Fibroblast of skin of right quadriceps (primary cell): ENCODE measurements around the gene TNIP1.

Experiments used
- DNase-seq: peaks from one replicate; pipeline ENCODE4 v3.0.0-alpha.2; 2013

Gene TNIP1

DNA sequence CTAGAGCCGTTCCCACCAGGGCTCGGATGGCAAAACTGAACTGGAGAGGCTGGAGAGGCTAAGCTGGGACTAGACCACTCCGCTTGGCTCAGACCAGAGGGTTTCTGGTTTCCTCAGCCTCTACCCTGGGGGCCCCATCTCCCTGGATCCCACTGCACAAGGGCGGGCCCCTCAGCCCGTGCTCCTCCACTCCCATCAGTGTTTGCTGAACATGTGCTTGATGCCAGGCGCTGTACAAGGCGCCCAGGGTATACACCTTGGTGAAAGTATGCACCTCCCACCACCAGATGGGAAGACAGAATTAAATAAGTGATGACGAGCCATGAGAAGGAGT is 42.5 kb downstream of the TNIP1 start:
- DNase-seq, result no peak

DNA sequence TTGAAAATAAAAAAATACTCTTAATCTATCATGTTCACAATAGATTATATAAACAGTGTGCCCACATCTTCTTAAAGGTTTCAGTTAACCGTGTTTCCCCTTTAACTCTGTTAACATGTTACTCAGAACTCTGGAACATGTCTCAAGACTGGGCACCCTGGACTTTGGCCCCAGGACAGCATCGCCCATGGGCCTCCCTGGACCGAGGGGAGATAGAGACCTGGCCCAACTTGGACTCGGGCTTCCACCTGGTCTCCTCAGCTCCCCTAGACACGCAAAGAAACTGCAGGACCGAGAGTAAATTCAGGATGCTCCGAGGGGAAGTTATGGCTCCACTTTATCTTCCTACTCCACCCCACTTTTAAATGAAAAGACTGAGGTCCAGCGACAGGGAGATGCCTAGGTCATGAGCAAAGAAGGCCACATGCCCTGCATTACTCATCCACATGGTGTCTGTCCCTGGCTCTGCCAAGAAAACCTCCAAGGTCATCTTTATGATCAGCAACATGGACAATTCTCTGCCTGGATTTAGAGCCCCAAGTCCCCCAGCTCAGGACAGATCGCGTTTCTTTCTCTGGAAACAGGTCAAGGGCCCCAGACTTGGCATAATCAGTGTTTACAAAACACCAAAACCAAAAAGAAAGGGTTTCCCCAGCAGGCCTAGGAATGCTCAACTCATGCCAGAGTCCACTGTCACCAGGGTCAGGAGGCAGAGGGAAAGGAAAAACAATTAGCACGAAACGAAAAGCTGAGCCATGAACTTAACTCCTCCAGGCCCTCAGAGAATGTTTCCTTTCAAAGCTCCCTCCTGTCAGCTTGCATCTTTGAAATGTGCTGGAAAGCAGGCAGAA is 43.0 kb downstream of the TNIP1 start:
- DNase-seq, result no peak

DNA sequence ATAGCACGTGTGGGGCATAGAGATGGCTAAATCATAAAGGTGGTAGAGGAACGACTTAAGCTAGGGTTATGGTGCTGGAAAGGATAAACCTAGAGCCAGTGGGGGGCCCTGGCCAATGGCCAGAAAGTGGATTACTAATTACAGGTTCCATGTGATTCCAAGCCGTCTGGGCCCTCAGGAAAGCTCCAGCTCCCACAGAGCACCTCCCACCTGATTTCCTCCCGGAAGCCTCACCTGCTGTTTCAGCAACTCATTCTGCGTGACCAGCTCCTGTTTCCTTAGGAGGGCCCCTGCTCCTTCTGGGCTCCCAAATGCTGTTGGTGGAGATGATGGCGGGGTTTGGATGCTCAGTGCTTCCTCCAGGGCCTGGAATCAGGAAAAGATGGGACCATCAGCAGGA is 44.3 kb downstream of the TNIP1 start:
- no peak for DNase-seq

DNA sequence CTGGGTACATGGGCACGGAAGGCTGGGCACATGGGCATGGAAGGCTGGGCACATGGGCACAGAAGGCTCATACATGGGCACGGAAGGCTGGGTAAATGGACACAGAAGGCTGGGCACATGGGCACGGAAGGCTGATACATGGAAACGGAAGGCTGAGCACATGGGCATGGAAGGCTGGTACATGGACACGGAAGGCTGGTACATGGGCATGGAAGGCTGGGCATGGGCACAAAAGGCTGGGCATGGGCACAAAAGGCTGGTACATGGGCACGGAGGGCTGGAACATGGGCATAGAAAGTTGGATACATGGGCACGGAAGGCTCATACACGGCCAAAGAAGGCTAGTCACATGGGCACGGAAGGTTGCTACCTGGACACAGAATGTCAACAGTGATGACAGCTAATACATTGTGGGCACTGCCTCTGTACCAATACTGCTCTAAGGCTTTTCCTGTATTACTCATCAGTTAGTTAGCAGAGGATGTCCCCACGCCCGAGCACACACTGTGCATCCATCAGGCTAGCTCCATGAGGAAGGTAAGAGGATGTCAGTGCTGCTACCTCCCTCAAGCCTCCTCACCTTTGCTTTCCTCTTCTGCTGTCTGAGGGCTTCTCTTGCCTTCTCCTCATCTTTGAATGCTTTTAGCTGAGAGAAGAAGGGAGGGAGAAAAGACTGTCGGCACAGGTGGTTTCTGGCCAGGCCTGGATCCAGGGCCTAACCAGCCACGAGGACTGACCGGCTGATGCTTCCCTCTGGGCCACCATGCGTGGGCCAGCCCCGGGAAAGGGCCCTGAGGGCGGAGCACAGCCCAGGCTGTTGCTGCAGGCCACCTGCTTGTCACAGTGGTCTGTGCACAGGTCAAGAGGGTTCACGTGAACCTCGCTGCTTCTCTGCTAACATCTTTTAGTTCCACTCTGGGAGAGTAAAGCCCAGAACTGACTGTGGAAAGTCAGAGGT is 46.1 kb downstream of the TNIP1 start:
- DNase-seq, result no peak

DNA sequence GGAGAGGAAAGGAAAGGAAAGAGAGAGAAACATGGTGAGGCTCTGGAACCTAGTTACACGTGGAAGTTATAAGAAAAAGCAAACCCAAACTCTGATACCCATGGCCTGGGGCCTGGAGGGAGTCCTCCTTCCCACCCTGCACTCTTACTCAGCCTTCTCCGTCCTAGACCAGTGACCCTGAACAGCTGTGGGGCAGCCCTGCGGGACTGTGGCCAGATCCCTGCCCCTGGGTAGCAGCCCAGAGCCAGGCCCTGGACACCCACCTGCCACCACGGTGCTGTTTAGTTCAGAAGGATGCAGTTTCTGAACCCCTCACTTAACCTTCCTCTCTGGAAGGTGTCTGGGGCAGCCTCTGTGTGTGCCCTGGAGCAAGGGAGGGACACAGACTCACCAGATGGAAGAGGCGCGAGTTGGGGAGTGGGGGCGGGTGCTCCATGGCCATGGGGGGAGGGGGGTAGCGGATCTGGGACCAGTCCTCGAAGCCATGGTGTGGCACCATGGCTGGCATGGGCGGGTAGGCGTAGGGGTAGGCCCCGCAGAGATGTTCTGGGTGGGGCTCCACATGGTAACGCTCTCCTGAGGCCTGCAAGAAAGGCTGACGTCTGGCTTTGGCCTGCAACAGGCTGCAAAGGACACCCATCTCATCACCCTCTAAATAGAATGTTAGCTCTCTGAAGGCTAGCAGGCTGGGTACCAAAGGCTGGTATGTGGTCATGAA is 47.5 kb downstream of the TNIP1 start:
- DNase-seq, result no peak

DNA sequence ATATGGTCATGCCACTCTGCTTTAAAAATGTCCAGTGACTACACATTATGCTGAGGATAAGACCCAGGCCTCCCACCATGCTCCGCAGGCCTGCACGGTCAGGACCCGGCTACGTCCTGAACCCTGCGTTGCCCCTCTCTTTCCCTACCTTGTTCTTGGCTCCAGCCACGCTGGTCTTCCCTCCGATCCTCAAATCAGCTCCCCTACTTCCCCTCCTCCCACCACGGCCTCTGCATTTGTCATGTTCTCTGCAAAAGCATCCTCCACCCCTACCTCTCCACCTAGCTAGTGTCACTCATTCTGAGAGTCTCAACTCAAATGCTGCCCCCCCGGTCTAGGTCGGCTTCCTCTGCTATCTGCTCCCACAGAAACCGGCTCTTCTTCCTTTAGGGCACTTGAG is 49.3 kb downstream of the TNIP1 start:
- no peak for DNase-seq

DNA sequence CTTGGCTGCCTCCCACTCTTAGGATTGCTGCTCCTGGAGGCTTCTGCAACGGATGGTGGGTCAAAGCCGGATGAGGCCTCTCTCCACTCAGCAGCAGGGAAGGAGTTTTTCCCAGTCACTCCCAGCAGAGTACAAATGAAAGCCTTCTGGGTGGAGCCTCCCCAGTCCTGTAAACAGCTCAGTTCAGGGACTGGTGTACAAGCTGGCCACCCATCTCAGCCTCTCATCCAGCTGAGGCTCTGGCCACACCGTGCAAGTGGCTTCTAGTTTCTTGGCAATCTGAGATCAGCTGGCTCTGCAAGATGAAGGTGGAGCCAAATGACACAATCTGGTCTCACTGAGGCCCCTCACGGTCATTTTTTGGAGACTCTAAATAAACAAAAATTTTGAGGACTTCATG is 50.5 kb downstream of the TNIP1 start:
- no peak for DNase-seq

DNA sequence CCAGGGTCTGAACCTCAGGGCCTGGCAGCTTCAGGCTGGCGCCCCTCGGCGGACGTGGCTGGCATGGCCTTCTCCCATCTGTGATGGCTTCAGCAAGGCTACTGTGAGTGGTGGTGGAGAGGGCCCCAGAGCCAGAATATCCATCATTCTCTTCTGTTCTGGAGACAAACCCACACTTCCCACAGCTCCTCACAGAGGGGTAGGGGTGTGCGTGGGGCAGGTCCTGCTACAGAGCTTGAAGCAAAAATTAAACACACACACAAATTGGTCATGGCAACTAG is 50.8 kb downstream of the TNIP1 start:
- DNase-seq, result no peak

DNA sequence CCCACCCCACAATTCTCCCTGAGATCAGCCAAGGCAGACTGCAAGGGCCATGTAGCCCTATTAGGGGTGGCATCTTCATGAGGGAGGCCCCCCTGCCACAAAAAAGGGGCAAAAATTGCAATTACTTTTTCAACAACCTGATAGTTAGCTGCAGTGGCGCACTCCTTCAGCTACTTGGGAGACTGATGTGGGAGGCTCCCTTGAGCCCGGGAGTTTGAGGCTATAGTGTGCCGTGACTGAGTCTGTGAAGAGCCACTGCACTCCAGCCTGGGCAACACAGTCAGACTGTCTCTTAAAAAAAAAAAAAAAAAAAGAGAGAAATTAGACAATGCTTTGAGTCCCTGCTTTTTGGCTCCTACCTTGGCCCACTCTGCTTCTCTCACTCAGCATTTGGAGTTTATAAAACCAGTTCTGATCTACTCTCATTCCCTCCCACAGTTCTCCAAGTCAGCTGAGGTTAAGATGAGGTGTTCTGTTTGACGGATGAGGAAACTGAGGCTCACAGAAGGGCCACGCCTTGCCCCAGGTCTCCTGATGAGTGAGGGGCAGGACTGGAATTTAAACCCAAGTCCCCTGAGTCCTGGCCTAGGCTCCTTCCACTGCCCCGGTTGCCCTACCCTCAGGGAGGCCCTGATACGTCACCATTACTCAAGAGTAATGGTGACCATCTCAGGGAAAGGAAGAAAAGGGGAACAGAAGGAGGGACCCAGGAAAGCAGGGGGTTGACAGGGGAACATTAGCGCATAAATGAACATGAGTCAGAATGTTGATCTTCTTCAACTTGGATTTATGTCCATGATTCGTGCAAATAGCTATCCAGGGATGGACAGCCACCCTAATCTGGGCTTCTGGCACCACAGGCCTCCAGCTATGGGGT is 51.4 kb downstream of the TNIP1 start:
- no peak for DNase-seq

DNA sequence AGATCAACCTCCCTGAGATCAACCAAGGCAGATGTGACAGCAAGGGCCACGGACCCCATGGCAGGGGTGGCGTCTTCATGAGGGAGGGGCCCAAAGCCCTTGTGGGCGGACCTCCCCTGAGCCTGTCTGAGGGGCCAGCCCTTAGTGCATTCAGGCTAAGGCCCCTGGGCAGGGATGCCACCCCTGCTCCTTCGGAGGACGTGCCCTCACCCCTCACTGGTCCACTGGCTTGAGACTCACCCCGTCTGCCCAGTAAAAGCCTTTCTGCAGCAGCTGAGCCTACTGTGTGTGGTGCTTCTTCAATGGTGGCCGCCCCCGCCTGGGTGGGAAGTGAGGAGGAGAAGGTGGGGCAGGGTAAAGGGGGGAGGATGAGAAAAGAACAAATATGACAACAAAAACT is 52.1 kb downstream of the TNIP1 start:
- no peak for DNase-seq

DNA sequence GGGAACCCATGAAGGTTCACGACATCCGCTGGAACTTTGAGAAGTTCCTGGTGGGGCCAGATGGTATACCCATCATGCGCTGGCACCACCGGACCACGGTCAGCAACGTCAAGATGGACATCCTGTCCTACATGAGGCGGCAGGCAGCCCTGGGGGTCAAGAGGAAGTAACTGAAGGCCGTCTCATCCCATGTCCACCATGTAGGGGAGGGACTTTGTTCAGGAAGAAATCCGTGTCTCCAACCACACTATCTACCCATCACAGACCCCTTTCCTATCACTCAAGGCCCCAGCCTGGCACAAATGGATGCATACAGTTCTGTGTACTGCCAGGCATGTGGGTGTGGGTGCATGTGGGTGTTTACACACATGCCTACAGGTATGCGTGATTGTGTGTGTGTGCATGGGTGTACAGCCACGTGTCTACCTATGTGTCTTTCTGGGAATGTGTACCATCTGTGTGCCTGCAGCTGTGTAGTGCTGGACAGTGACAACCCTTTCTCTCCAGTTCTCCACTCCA is 52.8 kb downstream of the TNIP1 start:
- DNase-seq, result no peak

DNA sequence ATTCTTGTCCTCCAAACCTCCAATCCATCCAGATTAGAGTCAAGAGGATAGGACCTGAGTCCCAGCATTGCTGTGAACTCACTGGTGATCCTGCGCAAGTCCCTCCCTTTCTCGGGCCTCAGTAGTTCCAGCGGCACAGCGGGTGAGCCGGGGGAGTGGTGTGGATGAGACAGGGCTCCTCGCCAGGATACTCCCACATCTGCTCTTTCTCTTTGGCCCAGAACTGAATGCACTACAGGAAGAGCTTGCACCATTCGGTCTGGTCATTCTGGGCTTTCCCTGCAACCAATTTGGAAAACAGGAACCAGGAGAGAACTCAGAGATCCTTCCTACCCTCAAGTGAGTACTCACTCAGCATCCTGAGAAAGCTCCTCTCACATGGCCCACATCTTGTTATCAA is 54.2 kb downstream of the TNIP1 start:
- DNase-seq, result no peak

DNA sequence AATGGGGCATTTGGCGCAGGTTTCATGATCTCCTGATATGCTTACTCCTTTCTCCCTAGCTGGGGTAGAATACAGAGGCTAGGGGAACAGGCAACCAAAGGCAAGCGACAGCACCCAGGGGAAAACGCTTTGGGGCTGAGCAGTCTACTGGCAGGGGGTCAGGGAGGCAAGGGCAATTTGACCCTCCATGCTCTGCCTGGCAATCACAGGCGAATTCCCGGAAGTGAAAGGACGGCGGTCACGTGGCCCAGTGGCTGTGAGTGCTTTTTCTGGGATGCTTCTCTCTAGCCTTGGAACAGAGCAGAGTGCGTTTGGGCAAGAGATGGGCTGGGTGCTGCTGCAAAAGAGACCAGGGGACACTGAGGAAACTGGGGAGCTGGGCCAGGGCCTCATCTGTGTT is 54.7 kb downstream of the TNIP1 start:
- DNase-seq, result no peak

DNA sequence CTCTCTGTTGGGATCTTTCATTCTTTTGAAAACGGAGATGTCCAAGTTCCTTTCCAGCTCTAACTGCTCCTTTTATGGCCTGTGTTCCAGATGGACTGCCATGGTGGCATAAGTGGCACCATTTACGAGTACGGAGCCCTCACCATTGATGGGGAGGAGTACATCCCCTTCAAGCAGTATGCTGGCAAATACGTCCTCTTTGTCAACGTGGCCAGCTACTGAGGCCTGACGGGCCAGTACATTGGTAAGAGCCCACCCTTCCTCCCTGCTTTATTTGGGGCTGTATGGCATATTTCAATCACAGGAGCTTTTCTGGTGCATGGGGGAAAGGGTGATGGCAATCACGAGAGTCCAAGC is 55.6 kb downstream of the TNIP1 start:
- no peak for DNase-seq

DNA sequence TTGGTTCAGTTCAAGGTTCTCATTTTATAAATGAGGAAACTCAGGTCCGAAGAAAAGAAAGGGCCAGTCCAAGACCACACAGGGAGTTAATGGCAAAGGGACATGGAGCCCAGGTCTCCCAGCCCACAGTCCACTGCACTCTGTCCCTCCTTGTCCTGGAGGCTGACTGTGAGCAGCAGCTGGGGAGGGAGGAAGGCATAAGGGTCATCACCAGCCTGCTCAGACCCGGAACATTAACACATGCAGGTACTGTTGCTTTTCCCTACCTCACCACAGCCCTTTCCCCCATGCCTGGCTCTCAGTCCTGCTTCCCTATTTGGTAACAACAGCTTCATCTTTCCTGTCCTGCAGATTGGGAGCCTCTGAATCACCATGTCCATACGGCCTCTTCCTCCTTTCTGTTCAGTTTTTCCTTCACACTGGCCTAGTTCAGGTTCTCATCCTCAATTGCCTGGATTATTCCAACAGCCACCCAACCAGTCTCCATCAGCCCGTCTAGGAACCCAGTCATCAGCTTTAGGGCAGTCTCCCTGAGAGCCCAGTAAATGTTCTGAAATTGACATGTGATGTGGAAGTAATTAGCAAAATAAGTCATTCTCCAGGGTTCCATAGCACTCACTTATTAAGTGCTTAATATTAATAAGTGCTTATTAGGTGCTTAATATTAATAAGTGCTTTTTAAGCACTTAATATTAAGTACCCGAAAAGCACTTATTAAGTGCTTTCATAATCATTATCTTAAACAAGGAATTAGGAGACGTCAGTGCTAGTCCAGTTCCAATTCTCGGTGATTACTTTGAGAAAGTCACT is 56.2 kb downstream of the TNIP1 start:
- no peak for DNase-seq

DNA sequence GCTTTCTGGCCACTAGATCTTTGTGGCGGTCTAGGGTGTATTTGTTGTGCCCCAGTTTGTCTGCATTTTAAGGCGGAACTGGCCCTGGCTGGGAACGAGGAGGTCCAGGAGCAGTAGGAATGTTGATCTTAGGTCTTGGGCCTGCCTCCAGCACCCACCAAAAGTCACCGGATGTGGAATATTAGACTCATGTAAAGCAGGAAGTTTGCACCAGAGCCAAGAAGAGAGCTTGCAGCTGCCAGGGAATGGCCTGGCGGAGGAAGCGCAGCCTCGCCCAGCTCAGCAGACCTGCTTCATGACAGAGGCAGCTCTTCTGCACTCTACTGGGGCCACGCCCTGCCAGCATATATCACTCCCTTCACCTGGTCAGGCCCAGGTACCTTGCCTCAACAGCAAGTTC is 57.2 kb downstream of the TNIP1 start:
- no peak for DNase-seq

DNA sequence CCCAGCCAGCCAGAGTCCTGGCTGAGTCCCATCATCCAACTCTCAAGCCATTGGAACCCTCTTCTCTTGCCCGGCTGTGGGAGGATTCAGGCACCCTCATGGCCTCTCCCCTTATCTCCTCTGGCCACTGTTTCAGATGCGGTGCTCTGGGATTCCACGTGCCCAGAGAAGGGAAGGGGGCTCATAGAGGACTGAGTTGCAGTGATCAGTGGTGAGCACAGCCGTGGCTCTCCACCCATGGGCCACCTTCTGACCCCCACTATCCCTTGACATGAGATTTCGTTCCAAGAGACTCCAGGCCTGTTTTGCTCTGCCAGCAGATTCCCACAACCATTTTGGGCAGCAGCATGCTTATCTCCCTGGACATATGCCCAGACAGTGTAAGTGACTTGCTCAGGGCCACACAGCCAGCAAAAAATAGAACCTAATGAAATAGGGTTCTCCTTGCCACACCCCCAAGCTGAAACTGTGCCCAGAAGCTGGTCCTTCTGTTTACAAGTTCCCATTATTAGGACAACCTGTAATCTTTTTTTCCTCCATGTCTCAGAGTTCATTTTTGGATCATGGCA is 57.7 kb downstream of the TNIP1 start:
- DNase-seq, result no peak

DNA sequence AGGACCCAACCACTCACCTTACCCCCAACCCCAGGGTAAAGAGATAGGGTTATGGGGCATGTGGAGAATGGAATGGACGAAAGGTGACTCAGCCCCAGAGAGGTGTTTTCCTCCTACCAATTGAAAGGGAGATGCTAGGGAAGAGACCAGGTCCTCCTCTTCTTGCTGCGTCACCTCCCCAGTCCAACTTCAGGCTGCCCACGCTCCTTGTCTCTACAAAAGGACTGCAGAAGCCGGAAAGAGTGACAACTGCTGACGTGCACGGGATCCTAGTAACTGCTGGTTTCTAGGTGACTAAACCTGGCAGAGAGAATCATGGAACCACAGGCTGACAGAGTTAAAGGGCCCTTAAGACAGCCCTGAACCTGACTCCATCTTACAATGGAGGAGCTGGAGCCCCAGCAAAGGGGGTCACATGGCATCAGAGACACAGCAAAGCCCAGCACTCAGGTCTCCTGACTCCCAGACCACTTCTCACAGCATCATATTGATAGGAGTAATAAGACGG is 58.3 kb downstream of the TNIP1 start:
- no peak for DNase-seq

DNA sequence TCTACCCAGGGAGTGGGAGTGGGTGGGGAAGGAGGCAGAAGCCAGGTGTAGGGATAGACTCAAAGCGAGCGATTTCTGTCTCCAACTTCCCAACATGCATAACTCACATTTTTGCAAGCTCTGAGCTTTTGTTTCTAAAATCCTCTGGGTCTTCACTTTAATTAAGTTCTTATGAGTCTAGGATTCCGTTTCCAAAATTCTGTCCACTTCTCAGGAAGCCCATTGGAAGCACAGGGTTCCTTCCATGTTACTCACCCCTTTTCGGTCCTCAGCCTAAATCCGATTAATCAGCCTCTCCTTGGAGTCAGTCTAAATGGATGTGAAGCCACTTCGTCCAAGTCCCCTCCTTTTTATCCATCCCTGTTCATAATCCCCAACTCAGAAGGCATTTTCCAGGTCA is 59.1 kb downstream of the TNIP1 start:
- no peak for DNase-seq

DNA sequence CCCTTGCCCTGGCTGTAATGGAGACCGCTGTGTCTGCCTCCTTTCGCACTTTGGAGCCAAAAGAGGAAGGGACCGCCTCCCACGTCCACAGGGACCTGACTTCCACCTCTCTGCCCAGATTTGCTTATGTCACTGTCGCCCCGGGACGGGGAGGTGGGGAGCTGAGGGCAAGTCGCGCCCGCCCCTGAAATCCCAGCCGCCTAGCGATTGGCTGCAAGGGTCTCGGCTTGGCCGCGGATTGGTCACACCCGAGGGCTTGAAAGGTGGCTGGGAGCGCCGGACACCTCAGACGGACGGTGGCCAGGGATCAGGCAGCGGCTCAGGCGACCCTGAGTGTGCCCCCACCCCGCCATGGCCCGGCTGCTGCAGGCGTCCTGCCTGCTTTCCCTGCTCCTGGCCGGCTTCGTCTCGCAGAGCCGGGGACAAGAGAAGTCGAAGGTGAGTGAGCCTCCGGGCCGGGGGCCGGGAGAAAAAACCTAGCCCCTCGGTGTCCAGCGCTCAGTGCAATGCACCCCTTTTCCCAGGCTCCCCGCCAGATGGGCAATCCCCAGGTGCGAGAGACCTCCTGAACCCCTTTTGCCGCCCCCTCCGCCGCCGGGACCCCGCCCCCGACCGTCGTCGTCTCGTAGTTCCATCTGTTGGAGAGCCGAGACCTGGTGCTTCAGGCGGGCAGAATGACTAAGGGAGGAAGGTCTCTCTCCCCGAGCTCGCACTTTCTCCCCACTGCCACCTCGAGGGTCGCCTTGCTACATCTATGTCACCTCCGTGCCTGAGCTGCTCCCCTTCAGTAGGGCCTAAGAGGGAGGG is 60.3 kb downstream of the TNIP1 start, which contains the start of gene GPX3:
Gene GPX3 (plus strand): TSS at position 288 of the 807 bp plus-strand sequence. CDS start 64 bp downstream, at position 352.
- DNase-seq, result peak; percentile 36
